NCI-H2227 (cell line): ENCODE results near the gene PRKCE.

Experiments used
- DNase-seq: peaks from one replicate; lab custom pipeline; 2025; ENCODE audit not compliant: unreplicated experiment; lab: John Stamatoyannopoulos, UW

PRKCE gene

DNA sequence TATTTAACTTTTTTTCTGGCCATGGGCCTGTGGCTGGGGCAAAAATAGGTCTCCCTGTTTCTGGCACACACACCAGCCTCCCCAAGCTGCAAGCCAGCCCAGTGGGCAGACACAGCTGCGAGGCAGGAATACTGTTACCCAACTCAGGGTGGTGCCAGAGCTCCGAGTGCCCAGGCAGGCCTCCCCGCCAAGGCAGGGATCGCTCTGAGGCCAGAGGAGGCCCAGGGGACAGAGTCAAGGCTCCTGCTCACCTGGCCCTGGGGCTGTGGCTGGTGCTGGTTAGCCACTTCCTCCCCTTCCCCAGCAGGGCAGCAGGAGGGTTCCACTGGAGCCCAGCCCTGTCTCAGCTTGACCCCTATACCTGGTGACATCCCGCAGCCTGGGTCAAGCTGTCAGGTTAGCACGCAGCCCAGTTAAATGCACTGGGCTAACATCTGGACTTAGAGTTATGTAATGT is 578.7 kb downstream of the PRKCE start:
- no peak for DNase-seq

DNA sequence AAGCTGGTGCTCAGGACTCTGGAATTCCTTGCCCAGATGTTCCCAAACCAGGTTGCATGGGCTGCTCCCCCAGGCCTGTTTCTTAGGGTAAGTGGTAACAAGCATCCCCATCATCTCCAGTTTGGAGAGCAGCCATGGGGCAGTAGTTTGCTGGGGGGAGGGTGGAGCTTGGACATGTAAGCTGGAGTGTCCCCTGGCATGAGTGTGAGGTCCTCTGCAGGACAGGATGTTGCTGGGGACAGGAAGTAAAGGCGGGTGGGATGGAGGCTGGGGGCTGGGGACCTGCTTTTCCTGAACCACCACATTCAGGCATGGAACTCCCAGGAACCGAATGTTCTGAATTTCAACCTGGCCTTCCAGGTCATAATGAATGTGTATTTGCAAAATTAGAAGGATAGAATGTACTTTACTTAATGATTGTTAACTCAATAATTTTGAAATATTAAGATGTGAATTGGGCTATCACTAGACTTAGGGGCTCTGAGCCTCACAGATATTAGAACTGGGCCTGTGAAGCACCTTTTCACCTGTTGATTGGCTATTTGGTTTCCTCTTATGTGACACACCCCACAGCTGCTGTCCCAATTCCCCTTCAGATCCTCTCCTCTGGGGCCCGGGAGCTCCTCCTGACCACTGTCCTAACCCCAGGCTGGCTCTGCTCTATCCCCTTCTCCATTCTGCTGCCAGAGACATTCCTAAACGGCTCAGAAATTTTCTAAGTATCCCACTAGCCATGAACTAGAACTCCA is 579.4 kb downstream of the PRKCE start:
- DNase-seq = no peak

DNA sequence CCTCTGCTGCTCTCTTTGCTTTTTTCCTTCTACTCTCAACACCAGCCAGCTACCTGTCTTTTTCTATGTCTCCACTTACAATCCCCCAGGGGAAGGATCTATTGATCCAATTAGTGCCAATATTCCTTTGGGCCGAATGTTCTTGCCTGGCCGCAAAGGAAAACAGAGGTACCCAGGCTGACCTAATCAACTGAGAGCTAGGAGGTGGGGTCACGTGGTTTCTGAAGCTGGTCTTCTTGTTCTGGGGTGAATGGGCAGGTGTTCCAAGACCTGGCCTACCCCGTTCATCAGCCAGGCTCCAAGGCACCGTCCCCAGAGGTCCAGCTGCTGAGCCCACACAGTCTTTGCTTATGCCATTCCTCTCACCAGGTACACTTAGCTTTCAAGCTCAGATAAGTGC is 580.2 kb downstream of the PRKCE start:
- no peak for DNase-seq

DNA sequence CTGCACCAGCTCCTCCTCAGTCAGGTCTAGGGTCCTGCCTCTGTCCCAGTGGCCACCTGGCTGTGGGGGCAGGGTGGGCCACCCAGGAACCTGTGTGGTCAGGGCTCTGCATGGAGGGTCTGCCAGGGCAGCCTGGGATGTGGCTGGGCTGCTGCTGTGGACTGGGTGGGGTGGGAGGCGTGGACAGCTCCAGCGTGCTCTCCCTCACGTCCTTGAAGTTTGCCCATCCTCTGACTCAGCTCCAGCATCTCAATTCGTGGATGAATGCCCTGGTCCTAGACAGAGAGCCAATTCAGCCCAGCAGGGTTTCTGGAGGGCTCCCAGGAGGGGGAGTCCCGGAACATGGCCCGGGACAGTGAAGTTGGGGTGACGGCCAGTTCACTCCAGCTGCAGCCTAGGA is 581.4 kb downstream of the PRKCE start:
- no peak for DNase-seq

DNA sequence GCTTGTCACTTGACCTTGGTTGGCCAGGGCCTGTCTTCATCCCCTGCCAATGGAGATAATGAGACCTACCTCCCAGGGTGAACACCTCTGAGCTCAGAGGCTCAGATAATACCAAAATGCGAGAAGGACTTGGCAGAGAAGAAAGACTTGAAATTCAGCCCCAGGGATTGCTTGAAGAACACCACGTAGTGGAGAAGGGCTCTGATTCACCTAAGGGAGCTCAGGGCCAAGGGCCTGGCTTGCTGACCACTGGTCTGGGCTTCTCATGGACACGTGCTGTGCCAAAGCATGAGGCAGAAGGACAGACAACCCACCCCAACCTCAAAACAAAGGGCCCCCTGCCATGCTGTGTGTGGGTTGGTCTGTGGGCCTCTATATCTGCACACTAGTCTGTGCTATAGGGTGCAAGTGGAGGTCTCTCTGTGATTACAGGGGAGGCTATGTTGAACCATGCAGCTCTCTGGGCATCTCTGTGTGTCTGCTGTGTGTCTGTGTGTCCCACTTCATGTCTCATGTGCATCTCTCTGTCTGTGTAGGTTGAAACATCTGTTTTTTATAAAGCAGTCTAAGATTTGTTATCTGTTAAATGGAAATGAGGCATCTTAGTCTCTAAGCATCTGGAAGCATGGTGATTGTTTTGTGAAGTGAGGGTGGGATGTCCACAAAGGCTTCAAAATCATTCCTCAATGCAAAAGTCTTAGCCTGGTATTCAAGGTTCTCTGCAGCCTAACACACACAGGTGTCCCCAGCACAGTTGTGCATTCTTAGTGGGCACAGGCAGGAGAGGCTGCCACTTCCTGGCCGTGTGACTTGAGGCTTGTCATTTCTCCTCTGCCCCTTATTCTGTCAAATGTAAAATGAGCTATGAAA is 584.8 kb downstream of the PRKCE start:
- DNase-seq = no peak

DNA sequence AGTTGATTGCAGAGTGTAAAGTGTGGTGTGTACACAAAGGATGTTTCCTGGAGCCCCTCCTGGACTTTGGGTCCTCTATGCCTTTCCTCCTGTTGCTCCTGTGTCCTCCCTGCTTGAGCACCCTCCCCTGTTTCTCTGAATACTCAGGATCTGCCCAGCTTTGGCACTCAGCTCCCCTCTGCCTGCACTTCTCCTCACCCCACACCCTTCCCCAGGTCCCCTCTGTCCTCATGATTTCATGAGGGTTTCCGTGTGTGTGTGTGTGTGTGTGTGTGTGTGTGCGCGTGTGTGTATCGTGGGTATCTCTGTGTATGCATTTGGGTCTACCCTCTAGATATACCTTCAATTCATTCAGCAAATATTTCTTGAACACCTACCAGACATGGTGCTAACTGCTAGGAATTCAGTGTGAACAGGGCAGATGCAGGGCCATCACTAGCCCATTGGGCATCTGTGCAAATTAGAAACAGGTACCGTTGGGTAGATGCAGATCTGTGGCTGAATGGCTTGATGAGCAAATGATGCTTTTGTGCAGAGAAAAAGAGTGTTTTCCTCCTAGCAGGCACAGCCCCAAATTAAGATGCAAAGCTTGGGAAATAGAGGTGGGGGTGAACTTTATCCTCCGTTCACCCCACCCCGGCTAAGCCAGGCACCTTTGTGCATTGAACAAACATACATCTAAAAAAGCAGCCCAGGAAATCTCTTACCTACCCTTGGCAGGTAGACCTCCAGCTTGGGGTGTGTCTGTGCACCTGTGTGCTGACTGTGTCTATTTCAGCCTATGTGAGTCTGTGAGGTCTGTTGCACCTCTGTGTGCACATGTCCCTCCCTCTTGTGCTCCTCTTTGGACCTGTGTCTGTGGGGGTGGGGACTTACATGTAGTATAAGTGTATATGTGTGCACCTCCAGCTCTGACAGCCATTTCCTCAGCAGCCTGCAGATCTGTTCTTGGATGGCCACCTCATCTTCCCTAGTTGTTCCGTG is 585.7 kb downstream of the PRKCE start:
- DNase-seq = no peak
